Uterus (tissue), 2 donors: Measurements from ENCODE around the gene PRAMEF5.
"Not testable (repeated sequence)": the region's sequence is repeated elsewhere in the genome, so short reads cannot be mapped to it uniquely, and the experiment has no call there.

Source experiments
- CTCF ChIP-seq, 4 experiments: fragments of 200-600 bp in 2 of 4; fragments of 450-650 bp in 2 of 4; sonication (generic) in 2 of 4; IDR thresholded peaks; one replicate each; pipeline ENCODE4 v1.5.1; 2016 to 2019; ENCODE audit warnings: antibody characterized with exemption in 4 of 4, mild to moderate bottlenecking in 2 of 4, moderate library complexity in 1 of 4
- POLR2A ChIP-seq, 2 donors: fragments of 450-650 bp; IDR thresholded peaks; one replicate each; pipeline ENCODE4 v1.6.1; 2016; ENCODE audit warnings: antibody characterized with exemption in 2 of 2, mild to moderate bottlenecking in 1 of 2, moderate library complexity in 1 of 2

GRCh38 chr1:13230096-13230495, 23.9 kb upstream of the PRAMEF5 start:
- not testable (repeated sequence) for TF ChIP-seq CTCF, POLR2A (IDR thresholded peaks at IDR 0.05)
